Mesenchymal stem cell (in vitro differentiated cells and primary cell): Measurements from ENCODE around the gene LFNG.

Experiments used
- DNase-seq: peaks from one replicate; pipeline ENCODE4 v3.0.0-alpha.2; 2013
- H2AFZ ChIP-seq: one replicate; pipeline ENCODE4 v1.6.1; 2013; ENCODE audit warnings: low read depth, mild to moderate bottlenecking, control low read depth, inconsistent platforms, low read length, moderate library complexity
- H2AK5ac ChIP-seq: 2 replicates; pipeline ENCODE4 v1.6.1; 2013; ENCODE audit warnings: low read length, moderate library complexity, mild to moderate bottlenecking, inconsistent platforms; ENCODE audit not compliant: severe bottlenecking
- H2BK120ac ChIP-seq: one replicate; pipeline ENCODE4 v1.6.1; 2013; ENCODE audit warnings: low read depth, mild to moderate bottlenecking, inconsistent platforms, low read length, moderate library complexity
- H2BK12ac ChIP-seq, 2 experiments: one replicate each; pipeline ENCODE4 v1.6.1; 2013; ENCODE audit warnings: inconsistent platforms in 2 of 2, low read length in 2 of 2, mild to moderate bottlenecking in 2 of 2, moderate library complexity in 2 of 2, control low read depth in 1 of 2
- H2BK15ac ChIP-seq: one replicate; pipeline ENCODE4 v1.6.1; 2013; ENCODE audit warnings: mild to moderate bottlenecking, low read depth, inconsistent platforms; ENCODE audit not compliant: poor library complexity, severe bottlenecking
- H2BK5ac ChIP-seq: 2 replicates; pipeline ENCODE4 v1.6.1; 2013; ENCODE audit warnings: low read depth, mild to moderate bottlenecking, low read length, control low read depth, inconsistent platforms; ENCODE audit not compliant: poor library complexity, severe bottlenecking
- H3K14ac ChIP-seq, 2 experiments: one replicate each; pipeline ENCODE4 v1.6.1; 2013; ENCODE audit warnings: inconsistent platforms in 2 of 2, low read length in 2 of 2, control low read depth in 1 of 2, mild to moderate bottlenecking in 1 of 2, moderate library complexity in 1 of 2
- H3K18ac ChIP-seq, 2 experiments: one replicate each; pipeline ENCODE4 v1.6.1; 2013; ENCODE audit warnings: inconsistent platforms in 2 of 2, low read length in 2 of 2, control low read depth in 1 of 2, low read depth in 1 of 2, mild to moderate bottlenecking in 1 of 2
- H3K23ac ChIP-seq, 2 experiments: one replicate each; pipeline ENCODE4 v1.6.1; 2013; ENCODE audit warnings: inconsistent platforms in 2 of 2, low read length in 2 of 2, mild to moderate bottlenecking in 2 of 2, moderate library complexity in 2 of 2, control low read depth in 1 of 2
- H3K27ac ChIP-seq: 2 replicates; pipeline ENCODE4 v1.5.1; 2013; ENCODE audit warnings: mild to moderate bottlenecking, moderate library complexity, low read length, control low read depth, inconsistent platforms; ENCODE audit not compliant: poor library complexity, severe bottlenecking
- H3K27me3 ChIP-seq, 2 experiments: 2 replicates each; pipeline versions ENCODE4 v1.6.1 to v1.7.0; 2013; ENCODE audit warnings: low read length in 2 of 2, mild to moderate bottlenecking in 2 of 2, moderate library complexity in 2 of 2, control low read depth in 1 of 2, inconsistent platforms in 1 of 2; ENCODE audit not compliant: control insufficient read depth in 1 of 2, insufficient read depth in 1 of 2
- H3K36me3 ChIP-seq, 2 experiments: 2 replicates each; pipeline versions ENCODE4 v1.6.1 to v1.7.0; 2013; ENCODE audit warnings: low read length in 2 of 2, control low read depth in 1 of 2, inconsistent platforms in 1 of 2, low read depth in 1 of 2, mild to moderate bottlenecking in 1 of 2; ENCODE audit not compliant: insufficient read depth in 2 of 2, control insufficient read depth in 1 of 2
- H3K4ac ChIP-seq, 2 experiments: one replicate each; pipeline ENCODE4 v1.6.1; 2013; ENCODE audit warnings: inconsistent platforms in 2 of 2, low read length in 2 of 2, mild to moderate bottlenecking in 2 of 2, moderate library complexity in 2 of 2, control low read depth in 1 of 2, low read depth in 1 of 2
- H3K4me1 ChIP-seq: 2 replicates; pipeline ENCODE4 v1.6.1; 2013; ENCODE audit warnings: low read depth, low read length, control low read depth; ENCODE audit not compliant: control insufficient read depth, insufficient read depth
- H3K4me2 ChIP-seq: 2 replicates; pipeline ENCODE4 v1.6.1; 2013; ENCODE audit warnings: low read length, mild to moderate bottlenecking, inconsistent platforms; ENCODE audit not compliant: poor library complexity, severe bottlenecking
- H3K4me3 ChIP-seq, 2 experiments: 2 replicates each; pipeline versions ENCODE4 v1.5.1 to v1.7.0; 2013; ENCODE audit warnings: low read length in 2 of 2, mild to moderate bottlenecking in 2 of 2, control low read depth in 1 of 2, low read depth in 1 of 2; ENCODE audit not compliant: insufficient read depth in 1 of 2
- H3K79me1 ChIP-seq: replicated peaks from 2 replicates; pipeline ENCODE4 v1.6.1; 2013; ENCODE audit warnings: mild to moderate bottlenecking, control low read depth, low read length, inconsistent platforms; ENCODE audit not compliant: poor library complexity, severe bottlenecking
- H3K9ac ChIP-seq: 2 replicates; pipeline ENCODE4 v1.7.0; 2013; ENCODE audit warnings: mild to moderate bottlenecking, low read length, moderate library complexity
- H3K9me3 ChIP-seq: 2 replicates; pipeline ENCODE4 v1.7.0; 2013; ENCODE audit warnings: mild to moderate bottlenecking, low read length; ENCODE audit not compliant: control insufficient read depth
- H4K8ac ChIP-seq: one replicate; pipeline ENCODE4 v1.6.1; 2013; ENCODE audit warnings: inconsistent platforms, mild to moderate bottlenecking, low read length, moderate library complexity
- H4K91ac ChIP-seq: one replicate; pipeline ENCODE4 v1.6.1; 2013; ENCODE audit warnings: mild to moderate bottlenecking, low read length, inconsistent platforms
- WGBS: methylation state at CpG from one replicate; pipeline ENCODE4 v1.1.7; 2013; ENCODE audit warnings: mixed read lengths; 5-methylcytosine and 5-hydroxymethylcytosine counted together

The LFNG gene

DNA sequence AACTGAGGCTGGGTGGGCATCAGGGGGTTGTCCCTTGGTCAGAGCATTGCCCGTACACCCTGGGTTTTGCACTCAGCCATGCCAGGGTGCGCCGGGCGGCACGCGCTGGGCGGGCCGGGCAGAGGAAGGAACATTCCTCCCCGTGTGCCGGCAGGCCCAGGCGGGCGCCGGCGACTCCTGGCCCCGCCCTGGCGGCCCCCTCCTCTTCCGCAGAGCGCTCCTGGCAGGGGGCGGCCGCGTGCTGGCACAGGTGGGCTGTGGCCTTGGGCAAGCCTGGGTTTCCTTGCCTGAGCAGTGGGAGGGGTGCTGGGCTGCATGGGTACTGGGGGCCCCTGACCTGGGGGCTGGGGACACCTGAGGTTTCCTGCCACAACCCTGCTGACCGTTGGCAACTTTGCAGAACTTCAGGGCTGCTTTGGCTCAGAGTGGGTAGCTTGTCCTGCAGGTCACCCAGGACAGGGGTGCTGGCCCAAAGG is 3.9 kb downstream of the LFNG start:
- no peak overlapping the region for H2BK120ac ChIP-seq
- peak overlapping the region in 1 of 2 experiments; percentile 23 for H3K23ac ChIP-seq
- peak overlapping the region; percentile 74 for H2AK5ac ChIP-seq
- no peak for DNase-seq
- peaks cover 72% of the 10 kb centered on the region for H3K4me1 ChIP-seq
- H3K36me3 ChIP-seq: peaks cover 0 to 69% of the 10 kb centered on the region in 2 experiments
- peak overlapping the region; percentile 73 for H3K27ac ChIP-seq
- H3K4me3 ChIP-seq: peak overlapping the region in 1 of 2 experiments; percentile 79
- H3K9me3 ChIP-seq: no peaks in the 10 kb centered on the region
- peak overlapping the region; percentile 43 for H4K91ac ChIP-seq
- H2BK15ac ChIP-seq: no peak overlapping the region
- 41% methylated on average over 14 of the region's 22 CpGs for WGBS
- H3K27me3 ChIP-seq: no peaks in the 10 kb centered on the region
- H2BK12ac ChIP-seq: peak overlapping the region; percentile 35 to 92
- peak overlapping the region; percentile 59 for H4K8ac ChIP-seq
- peak overlapping the region in 1 of 2 experiments; percentile 85 for H3K4ac ChIP-seq
- no peak overlapping the region for H2AFZ ChIP-seq
- H3K9ac ChIP-seq: no peak overlapping the region
- peak overlapping the region; percentile 90 for H3K4me2 ChIP-seq
- H2BK5ac ChIP-seq: peak overlapping the region; percentile 60
- H3K79me1 ChIP-seq: no peaks in the 10 kb centered on the region
- H3K18ac ChIP-seq: peak overlapping the region; percentile 9 to 83
- H3K14ac ChIP-seq: peak overlapping the region in 1 of 2 experiments; percentile 68

DNA sequence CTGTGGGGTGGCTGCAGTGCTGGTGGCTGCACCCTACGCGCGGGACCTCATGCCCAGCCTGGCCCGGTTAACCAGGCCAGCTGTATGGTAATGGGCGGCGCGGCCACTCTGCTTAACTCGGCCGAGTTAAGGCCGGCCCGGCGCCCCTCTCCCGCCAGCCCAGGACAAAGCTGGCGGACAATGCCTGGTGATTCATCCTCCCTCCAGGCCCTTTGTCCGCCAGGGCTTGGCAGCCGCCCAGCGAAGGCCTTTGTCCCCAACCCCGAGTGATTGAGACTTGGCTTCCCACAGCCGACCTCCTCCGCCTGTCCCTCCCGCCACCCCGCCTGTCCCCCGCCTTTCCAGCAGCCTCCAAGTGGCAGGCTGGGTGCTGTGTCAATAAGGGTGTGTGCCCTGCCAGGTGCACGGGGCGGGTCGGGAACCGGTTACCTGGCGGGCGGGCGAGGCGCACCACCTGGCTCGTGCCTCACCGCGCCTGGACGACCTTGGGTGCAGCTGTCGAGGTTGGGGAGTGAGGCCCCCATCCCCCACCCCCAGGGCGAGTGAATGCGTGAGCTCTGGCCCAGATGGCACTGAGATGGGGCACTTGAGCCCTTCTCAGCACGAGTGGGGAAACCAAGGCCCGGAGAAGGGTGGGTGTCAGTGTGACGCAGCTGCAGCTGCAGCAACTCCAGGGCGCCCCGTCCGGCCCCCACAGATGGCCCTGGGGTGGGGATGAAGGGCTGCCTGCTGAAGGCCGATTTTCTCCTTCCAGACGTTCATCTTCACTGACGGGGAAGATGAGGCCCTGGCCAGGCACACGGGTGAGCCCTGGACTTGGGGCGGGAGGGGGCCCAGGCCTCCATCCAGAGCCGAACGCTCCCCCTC is 4.6 kb downstream of the LFNG start:
- WGBS: 61% methylated on average over 46 of the region's 51 CpGs

DNA sequence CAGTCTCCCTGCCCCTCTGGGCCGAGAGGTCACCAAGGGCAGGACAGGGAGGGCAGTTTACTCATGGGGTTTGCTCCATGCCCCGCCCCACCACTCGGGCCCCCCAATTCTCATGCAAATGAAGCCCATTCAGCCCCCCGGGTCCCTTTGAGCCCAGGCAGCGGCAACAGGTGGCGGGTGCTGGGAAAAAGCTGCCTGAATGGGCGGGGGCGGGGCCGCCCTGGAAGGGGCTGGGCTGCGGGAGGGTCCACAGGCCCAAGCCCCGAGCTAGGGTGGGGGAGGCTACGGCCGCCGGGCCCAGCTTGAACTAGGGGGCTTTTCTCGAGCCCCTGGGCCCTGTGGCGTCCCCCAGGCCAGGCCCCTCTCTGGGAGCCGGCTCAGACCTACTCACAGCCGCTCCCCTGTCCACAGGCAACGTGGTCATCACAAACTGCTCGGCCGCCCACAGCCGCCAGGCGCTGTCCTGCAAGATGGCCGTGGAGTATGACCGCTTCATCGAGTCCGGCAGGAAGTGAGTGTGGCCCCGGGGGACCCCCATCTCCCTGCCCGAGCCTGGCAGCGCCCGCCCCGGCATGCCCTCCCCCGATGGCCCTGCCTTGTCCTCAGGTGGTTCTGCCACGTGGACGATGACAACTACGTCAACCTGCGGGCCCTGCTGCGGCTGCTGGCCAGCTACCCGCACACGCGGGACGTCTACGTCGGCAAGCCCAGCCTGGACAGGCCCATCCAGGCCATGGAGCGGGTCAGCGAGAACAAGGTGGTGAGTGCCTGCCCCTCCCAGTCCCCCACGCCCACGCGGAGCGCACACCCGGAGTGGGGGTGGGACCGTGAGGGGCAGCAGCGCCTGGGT is 5.5 kb downstream of the LFNG start:
- Histone ChIP-seq H3K4me2 (no peak overlapping the region), H3K4ac (no peak overlapping the region), H2BK15ac (no peak overlapping the region), H4K8ac (no peak overlapping the region), H3K27me3 (no peaks in the 10 kb centered on the region), H3K23ac (no peak overlapping the region), H2BK5ac (no peak overlapping the region), H3K18ac (peak overlapping the region in 1 of 2 experiments; percentile 28), H3K36me3 (peaks cover 0 to 85% of the 10 kb centered on the region in 2 experiments), H3K9ac (no peak overlapping the region), H2AFZ (no peak overlapping the region), H3K27ac (peak overlapping the region; percentile 27), H2BK12ac (peak overlapping the region in 1 of 2 experiments; percentile 74), H4K91ac (no peak overlapping the region), H3K9me3 (no peaks in the 10 kb centered on the region), H2BK120ac (no peak overlapping the region), H3K79me1 (no peaks in the 10 kb centered on the region), H3K4me3 (no peak overlapping the region), H2AK5ac (no peak overlapping the region), H3K14ac (no peak overlapping the region), H3K4me1 (peaks cover 79% of the 10 kb centered on the region)
- WGBS: 90% methylated on average over 53 of the region's 53 CpGs
- no peak for DNase-seq

More for the DNA sequence above, 4.6 kb downstream of the LFNG start:
- Histone ChIP-seq H3K36me3 (peaks cover 0 to 76% of the 10 kb centered on the region in 2 experiments), H3K27ac (peak overlapping the region; percentile 62), H3K4ac (peak overlapping the region in 1 of 2 experiments; percentile 85), H3K23ac (no peak overlapping the region), H3K79me1 (no peaks in the 10 kb centered on the region), H2BK120ac (no peak overlapping the region), H3K9me3 (no peaks in the 10 kb centered on the region), H2BK5ac (peak overlapping the region; percentile 33), H4K8ac (peak overlapping the region; percentile 8), H3K27me3 (no peaks in the 10 kb centered on the region), H3K4me2 (peak overlapping the region; percentile 90), H2AK5ac (no peak overlapping the region), H3K14ac (no peak overlapping the region), H3K4me3 (peak overlapping the region in 1 of 2 experiments; percentile 79), H3K9ac (no peak overlapping the region), H3K18ac (peak overlapping the region in 1 of 2 experiments; percentile 83), H3K4me1 (peaks cover 72% of the 10 kb centered on the region), H2BK15ac (no peak overlapping the region), H4K91ac (peak overlapping the region; percentile 36), H2BK12ac (peak overlapping the region in 1 of 2 experiments; percentile 92), H2AFZ (no peak overlapping the region)
- DNase-seq: peak; percentile 65
